Activated naive CD8-positive, alpha-beta T cell treated with anti-CD3 and anti-CD28 coated beads, Interleukin-2, amount 50 U/mL, for 24 hours (primary cell): ENCODE results near the gene DCP1B.

Experiments used
- ATAC-seq: fragments of 150-1000 bp; cut with Tn5 transposase; one replicate; pipeline ENCODE4 v1.10.0; 2021
- DNase-seq: peaks from one replicate; pipeline ENCODE4 v3.0.0; 2021
- H3K27ac Mint-ChIP-seq: one replicate; pipeline ENCODE4 v1.8.0; 2021; ENCODE audit warnings: mild to moderate bottlenecking, mixed read lengths
- H3K27me3 Mint-ChIP-seq: one replicate; pipeline ENCODE4 v1.8.0; 2021; ENCODE audit warnings: mixed read lengths
- H3K36me3 Mint-ChIP-seq: one replicate; pipeline ENCODE4 v1.8.0; 2021; ENCODE audit warnings: low read depth, mixed read lengths
- H3K4me1 Mint-ChIP-seq: one replicate; pipeline ENCODE4 v1.8.0; 2021; ENCODE audit warnings: mixed read lengths
- H3K4me3 Mint-ChIP-seq: one replicate; pipeline ENCODE4 v1.8.0; 2021; ENCODE audit warnings: mild to moderate bottlenecking, moderate library complexity, mixed read lengths
- H3K9me3 Mint-ChIP-seq: one replicate; pipeline ENCODE4 v1.8.0; 2021; ENCODE audit warnings: mixed read lengths

DCP1B gene

DNA sequence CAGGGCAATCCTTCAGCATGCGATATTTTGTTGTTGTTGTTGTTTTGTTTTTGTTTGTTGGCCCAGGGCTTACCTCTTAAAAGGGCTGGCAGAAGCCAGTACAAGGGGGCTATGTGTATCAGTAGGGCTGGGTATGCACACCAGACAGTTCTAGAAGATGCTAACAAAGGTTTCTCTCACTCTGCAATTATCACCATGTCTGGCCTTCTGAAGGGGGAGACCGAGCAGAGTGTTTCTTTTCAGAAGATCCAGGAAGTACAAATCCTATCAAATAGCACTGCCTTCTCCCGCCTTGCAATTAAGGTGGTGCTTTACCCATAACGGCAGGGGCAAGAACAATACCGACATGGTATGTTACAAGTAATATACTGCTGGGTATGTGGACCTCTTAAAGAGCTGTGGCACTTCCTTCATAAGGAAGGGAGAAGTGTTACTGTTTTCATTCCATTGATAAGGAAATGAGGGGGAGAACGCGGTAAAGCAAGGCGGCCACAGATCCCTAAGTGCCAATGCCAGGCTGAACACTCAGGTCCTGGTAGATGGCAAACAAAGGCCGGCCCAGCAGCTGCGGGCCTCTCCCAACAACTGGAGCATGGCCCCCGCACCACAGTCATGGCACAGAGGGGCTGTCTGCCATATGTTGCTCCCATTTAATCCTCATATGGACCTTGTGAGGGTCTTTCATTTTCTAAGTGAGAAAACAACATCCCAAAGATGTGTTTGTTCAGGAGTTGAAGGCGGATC lies 66.6 kb downstream of the DCP1B start:
- ATAC-seq, result no peak
- H3K4me3 Mint-ChIP-seq, result no peak overlapping the region
- no peak for DNase-seq
- H3K27ac Mint-ChIP-seq, result no peak overlapping the region
- peaks cover 3% of the 10 kb centered on the region for H3K36me3 Mint-ChIP-seq
- H3K9me3 Mint-ChIP-seq, result no peaks in the 10 kb centered on the region
- H3K27me3 Mint-ChIP-seq, result no peaks in the 10 kb centered on the region
- peaks cover 4% of the 10 kb centered on the region for H3K4me1 Mint-ChIP-seq

DNA sequence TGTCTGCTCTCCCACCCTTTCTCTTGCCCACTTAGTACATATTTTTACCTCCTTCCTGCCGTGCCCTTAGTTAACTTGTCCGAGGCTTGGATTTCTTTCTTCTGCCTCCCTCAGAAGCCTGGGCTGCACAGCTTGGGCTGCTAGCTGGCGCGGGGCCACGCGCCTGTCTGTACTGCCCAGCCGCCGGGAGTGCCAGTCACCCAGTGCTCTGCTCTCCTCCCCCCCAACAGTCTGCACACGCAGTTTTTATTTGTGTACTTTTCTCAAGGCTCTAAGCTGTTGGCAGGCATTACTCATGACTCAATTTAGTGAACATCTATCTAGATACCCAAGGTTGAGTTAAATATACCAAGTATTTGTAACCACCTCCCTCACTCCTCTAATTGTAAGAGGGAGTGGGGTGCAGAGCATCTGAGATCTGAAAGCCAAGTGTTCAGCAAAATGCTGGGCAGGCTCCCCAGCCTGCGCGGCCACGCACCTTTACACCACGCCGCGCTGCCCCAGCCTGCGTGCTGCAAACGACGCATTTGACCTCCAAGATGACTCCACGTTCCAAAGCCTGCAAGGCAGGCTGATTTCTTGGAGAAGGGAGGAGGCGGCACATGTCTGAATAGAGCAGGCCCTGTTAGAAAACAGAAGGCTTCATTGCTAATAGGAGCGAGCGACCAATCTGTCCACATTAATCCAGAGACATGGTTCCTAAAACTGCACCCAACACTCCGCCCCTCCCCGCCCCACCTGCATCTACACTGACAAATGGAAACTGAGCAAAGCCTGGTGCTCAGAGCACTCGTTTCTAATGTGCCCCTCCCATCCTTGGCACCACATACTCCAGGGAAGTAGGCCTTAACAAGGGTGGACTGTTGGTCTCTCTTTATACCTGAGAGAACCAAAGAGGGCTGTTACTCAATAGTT lies 67.6 kb downstream of the DCP1B start:
- H3K4me3 Mint-ChIP-seq, result no peak overlapping the region
- H3K36me3 Mint-ChIP-seq, result peaks cover 3% of the 10 kb centered on the region
- no peak for DNase-seq

GRCh38 chr12:1935700-1936378 lies 68.4 kb downstream of the DCP1B start:
- ATAC-seq, result no peak
- Mint-ChIP-seq H3K36me3 (no peaks in the 10 kb centered on the region), H3K27ac (no peak overlapping the region), H3K4me1 (peaks cover 7% of the 10 kb centered on the region), H3K4me3 (no peak overlapping the region), H3K9me3 (no peaks in the 10 kb centered on the region), H3K27me3 (no peaks in the 10 kb centered on the region)
- no peak for DNase-seq

More for the DNA sequence above, 67.6 kb downstream of the DCP1B start:
- Mint-ChIP-seq H3K27me3 (no peaks in the 10 kb centered on the region), H3K4me1 (peaks cover 7% of the 10 kb centered on the region), H3K9me3 (no peaks in the 10 kb centered on the region), H3K27ac (no peak overlapping the region)
- ATAC-seq, result no peak

GRCh38 chr12:1935242-1935641 lies 69.0 kb downstream of the DCP1B start:
- Mint-ChIP-seq H3K4me3 (no peak overlapping the region), H3K9me3 (no peaks in the 10 kb centered on the region)

DNA sequence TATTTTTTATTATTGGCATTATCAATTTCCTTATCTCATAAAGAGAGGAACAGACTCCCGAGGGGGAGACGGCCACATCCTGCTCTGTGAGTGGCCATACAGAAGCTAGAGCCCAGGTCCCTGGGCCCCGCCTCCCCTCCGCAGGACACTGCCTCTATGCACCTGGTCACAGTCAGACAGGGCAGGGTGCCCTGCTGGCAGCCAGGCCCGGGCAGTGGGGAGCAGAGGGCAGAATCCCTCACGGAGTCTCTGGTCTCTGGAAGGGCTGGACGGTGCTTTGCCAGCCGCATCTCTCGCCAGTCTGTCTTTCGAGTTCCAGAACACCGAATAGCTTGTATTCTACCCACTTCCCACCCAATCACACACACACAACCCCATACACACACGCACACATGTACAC lies 69.4 kb downstream of the DCP1B start:
- no peaks in the 10 kb centered on the region for H3K27me3 Mint-ChIP-seq
- H3K36me3 Mint-ChIP-seq, result no peaks in the 10 kb centered on the region
- no peak overlapping the region for H3K4me3 Mint-ChIP-seq
- H3K4me1 Mint-ChIP-seq, result peaks cover 11% of the 10 kb centered on the region
- ATAC-seq (no peak), DNase-seq (no peak)
- H3K9me3 Mint-ChIP-seq, result no peaks in the 10 kb centered on the region
- H3K27ac Mint-ChIP-seq, result no peak overlapping the region

More at GRCh38 chr12:1935242-1935641, 69.0 kb downstream of the DCP1B start:
- no peaks in the 10 kb centered on the region for H3K27me3 Mint-ChIP-seq
- H3K27ac Mint-ChIP-seq, result no peak overlapping the region
- ATAC-seq (no peak), DNase-seq (no peak)
- H3K36me3 Mint-ChIP-seq, result no peaks in the 10 kb centered on the region
- peaks cover 8% of the 10 kb centered on the region for H3K4me1 Mint-ChIP-seq

DNA sequence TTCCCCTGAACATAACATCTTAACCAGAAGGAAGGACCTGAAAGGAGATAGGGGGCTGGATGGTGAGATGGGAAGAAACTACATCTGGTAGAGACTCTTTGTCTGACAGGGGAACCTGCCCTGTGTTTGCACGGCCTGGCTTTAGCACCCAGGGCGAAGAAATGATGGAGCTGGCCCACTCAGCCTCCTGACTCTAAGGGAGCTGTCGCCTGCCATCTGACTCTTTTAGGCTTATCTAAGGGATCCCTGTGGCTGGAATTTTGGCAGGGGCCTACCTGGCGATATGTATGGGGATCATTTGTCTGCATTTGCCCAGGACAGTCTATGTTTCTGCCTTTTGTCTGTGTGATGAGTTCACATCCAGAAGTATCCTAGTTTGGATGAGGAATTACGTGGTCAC lies 70.2 kb downstream of the DCP1B start:
- no peaks in the 10 kb centered on the region for H3K27me3 Mint-ChIP-seq
- no peak overlapping the region for H3K27ac Mint-ChIP-seq
- DNase-seq (no peak), ATAC-seq (no peak)
- H3K4me3 Mint-ChIP-seq, result no peak overlapping the region
- peaks cover 11% of the 10 kb centered on the region for H3K4me1 Mint-ChIP-seq
- H3K36me3 Mint-ChIP-seq, result no peaks in the 10 kb centered on the region
- H3K9me3 Mint-ChIP-seq, result no peaks in the 10 kb centered on the region

GRCh38 chr12:1933342-1934051 lies 70.8 kb downstream of the DCP1B start:
- no peaks in the 10 kb centered on the region for H3K9me3 Mint-ChIP-seq
- ATAC-seq, result no peak
- no peak overlapping the region for H3K4me3 Mint-ChIP-seq
- no peak for DNase-seq
- peaks cover 11% of the 10 kb centered on the region for H3K4me1 Mint-ChIP-seq
- H3K36me3 Mint-ChIP-seq, result no peaks in the 10 kb centered on the region
- H3K27ac Mint-ChIP-seq, result no peak overlapping the region
- no peaks in the 10 kb centered on the region for H3K27me3 Mint-ChIP-seq

- no peak overlapping the region for H3K27ac Mint-ChIP-seq
- H3K4me3 Mint-ChIP-seq, result no peak overlapping the region
- no peaks in the 10 kb centered on the region for H3K9me3 Mint-ChIP-seq
- H3K4me1 Mint-ChIP-seq, result peaks cover 11% of the 10 kb centered on the region
- DNase-seq (no peak), ATAC-seq (no peak)
- H3K36me3 Mint-ChIP-seq, result no peaks in the 10 kb centered on the region
- no peaks in the 10 kb centered on the region for H3K27me3 Mint-ChIP-seq
These were observed 71.9 kb downstream of the DCP1B start for GRCh38 chr12:1932264-1932777.

- ATAC-seq, result no peak
- Mint-ChIP-seq H3K9me3 (no peaks in the 10 kb centered on the region), H3K4me3 (no peak overlapping the region), H3K36me3 (no peaks in the 10 kb centered on the region), H3K27me3 (no peaks in the 10 kb centered on the region), H3K27ac (no peak overlapping the region), H3K4me1 (peaks cover 11% of the 10 kb centered on the region)
- DNase-seq, result no peak
These were observed 72.6 kb downstream of the DCP1B start for GRCh38 chr12:1931642-1932041.

DNA sequence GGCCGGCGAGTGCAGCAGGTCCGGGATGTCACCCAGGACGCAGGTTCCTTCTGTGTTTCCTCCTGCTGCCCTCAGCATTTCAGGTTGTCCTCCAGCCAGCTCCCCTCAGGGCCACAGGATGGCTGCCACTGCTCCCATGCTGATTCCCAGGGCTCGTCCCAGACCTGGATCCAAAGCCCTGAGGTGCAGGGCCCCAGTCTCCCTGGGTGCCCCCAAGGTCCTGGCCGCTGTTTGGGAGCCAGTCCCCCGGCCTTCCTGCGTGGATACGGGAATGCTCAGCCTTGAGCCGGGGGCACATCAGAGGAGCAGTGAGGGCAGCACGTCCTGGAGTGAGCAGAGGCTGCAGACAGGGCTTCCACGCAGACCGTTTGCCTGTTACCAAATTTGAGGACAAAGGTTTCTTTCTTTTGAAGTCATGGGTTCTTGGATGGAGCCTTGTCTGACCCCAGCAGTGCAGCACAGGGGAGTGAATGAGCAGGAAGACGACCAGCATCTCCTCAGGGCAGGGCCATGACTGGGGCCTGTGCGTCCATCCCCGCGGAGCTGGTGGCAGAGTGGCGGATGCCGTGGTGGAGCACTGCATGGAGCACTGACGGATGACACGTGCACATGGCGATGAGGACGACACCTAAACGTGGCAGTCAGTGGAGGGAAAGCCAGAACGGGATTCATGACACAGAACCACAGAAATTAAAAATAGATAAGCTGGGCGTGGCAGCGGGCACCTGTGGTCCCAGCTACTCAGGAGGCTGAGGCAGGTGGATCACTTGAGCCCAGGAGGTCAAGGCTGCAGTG lies 73.3 kb downstream of the DCP1B start:
- H3K27me3 Mint-ChIP-seq, result no peaks in the 10 kb centered on the region
- no peak overlapping the region for H3K4me3 Mint-ChIP-seq
- H3K36me3 Mint-ChIP-seq, result no peaks in the 10 kb centered on the region
- no peak overlapping the region for H3K27ac Mint-ChIP-seq
- ATAC-seq (no peak), DNase-seq (no peak)
- H3K9me3 Mint-ChIP-seq, result no peaks in the 10 kb centered on the region
- H3K4me1 Mint-ChIP-seq, result peaks cover 11% of the 10 kb centered on the region

DNA sequence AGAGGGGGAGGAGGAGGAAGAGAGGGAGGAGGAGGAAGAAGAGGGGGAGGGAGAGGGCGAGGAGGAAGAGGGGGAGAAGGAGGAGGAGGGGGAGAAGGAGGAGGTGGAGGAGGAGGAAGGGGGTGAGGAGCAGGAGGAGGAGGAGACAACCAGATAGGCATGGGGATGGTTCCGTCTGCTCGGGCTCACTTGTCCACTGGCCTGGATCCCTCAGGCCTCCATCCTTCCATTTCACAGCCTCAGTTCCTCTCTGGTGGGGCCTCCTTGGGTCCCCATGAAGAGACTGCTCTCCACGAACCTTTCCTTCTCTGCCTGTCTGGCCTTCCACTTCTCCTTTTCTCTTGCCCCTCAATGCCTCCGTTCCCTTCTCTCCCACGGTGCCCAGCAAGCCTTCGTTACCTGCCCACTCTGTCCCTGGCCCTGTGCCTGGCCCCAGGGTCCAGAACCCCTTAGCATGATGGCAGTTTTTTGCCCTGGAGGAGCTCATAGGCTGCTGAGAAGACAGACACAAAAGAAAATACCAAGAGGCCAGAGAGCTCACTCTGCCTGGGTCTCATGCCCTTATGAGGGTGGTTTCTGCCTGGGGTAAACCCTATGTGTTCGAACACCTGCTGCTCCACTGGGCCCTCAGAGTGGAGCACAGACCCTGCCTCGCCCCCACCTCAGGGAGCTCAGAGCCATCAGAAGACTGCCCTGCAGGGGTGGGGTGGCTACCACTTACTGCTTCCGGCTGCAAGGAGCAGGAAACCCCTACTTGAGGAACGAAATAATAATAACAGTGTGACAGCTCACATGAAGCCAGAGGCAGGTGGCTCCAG lies 74.1 kb downstream of the DCP1B start:
- Mint-ChIP-seq H3K4me1 (peaks cover 12% of the 10 kb centered on the region), H3K4me3 (no peak overlapping the region), H3K9me3 (no peaks in the 10 kb centered on the region), H3K36me3 (no peaks in the 10 kb centered on the region), H3K27me3 (no peaks in the 10 kb centered on the region), H3K27ac (no peak overlapping the region)
- no peak for DNase-seq
- ATAC-seq, result no peak

GRCh38 chr12:1929241-1929984 lies 74.8 kb downstream of the DCP1B start:
- H3K4me1 Mint-ChIP-seq, result peaks cover 19% of the 10 kb centered on the region
- ATAC-seq, result no peak
- DNase-seq, result no peak
- H3K36me3 Mint-ChIP-seq, result no peaks in the 10 kb centered on the region
- no peaks in the 10 kb centered on the region for H3K9me3 Mint-ChIP-seq
- H3K4me3 Mint-ChIP-seq, result no peak overlapping the region
- H3K27me3 Mint-ChIP-seq, result no peaks in the 10 kb centered on the region
- no peak overlapping the region for H3K27ac Mint-ChIP-seq
